Endodermal cell (in vitro differentiated cells): ENCODE data around the gene ZFP64. TPM values are rescaled to one million over a fixed set of nuclear protein-coding genes. Genes with fewer than 3 reads are reported as not detected.
A peak's percentile ranks its signal among the peaks of the same experiment; 100 is the strongest.

ENCODE experiments used
- DNase-seq: peaks from one replicate; pipeline ENCODE4 v3.0.0-alpha.2; 2017
- H3K27ac ChIP-seq: 2 replicates; pipeline ENCODE4 v1.5.1; 2013; ENCODE audit warnings: mild to moderate bottlenecking, low read depth, low read length, moderate library complexity
- H3K27me3 ChIP-seq: 2 replicates; pipeline ENCODE4 v1.6.1; 2013; ENCODE audit warnings: mild to moderate bottlenecking, low read length, moderate library complexity; ENCODE audit not compliant: insufficient read depth, control insufficient read depth, poor library complexity, severe bottlenecking
- H3K36me3 ChIP-seq: 2 replicates; pipeline ENCODE4 v1.7.0; 2013; ENCODE audit warnings: mild to moderate bottlenecking, low read length, moderate library complexity; ENCODE audit not compliant: control insufficient read depth, insufficient read depth
- H3K4me1 ChIP-seq: one replicate; pipeline ENCODE4 v1.7.0; 2013; ENCODE audit warnings: low read length; ENCODE audit not compliant: control insufficient read depth, insufficient read depth
- H3K4me3 ChIP-seq: 2 replicates; pipeline ENCODE4 v1.5.1; 2013; ENCODE audit warnings: mild to moderate bottlenecking, low read length, moderate library complexity
- H3K9ac ChIP-seq: 2 replicates; pipeline ENCODE4 v1.6.1; 2013; ENCODE audit warnings: mild to moderate bottlenecking, low read length, moderate library complexity; ENCODE audit not compliant: poor library complexity, severe bottlenecking; ENCODE audit errors: extremely low read depth
- H3K9me3 ChIP-seq: 2 replicates; pipeline ENCODE4 v1.6.1; 2013; ENCODE audit warnings: mild to moderate bottlenecking, low read length, moderate library complexity; ENCODE audit not compliant: control insufficient read depth
- H3K27ac Mint-ChIP-seq: 2 replicates; pipeline ENCODE4 v1.8.0; 2020; ENCODE audit warnings: mixed read lengths
- H3K27me3 Mint-ChIP-seq: 2 replicates; pipeline ENCODE4 v1.8.0; 2021; ENCODE audit warnings: mild to moderate bottlenecking, mixed read lengths; ENCODE audit not compliant: insufficient read depth
- H3K36me3 Mint-ChIP-seq: 2 replicates; pipeline ENCODE4 v1.8.0; 2020; ENCODE audit warnings: low read depth, mixed read lengths
- H3K4me1 Mint-ChIP-seq: 2 replicates; pipeline ENCODE4 v1.8.0; 2020; ENCODE audit warnings: mixed read lengths
- H3K4me3 Mint-ChIP-seq: 2 replicates; pipeline ENCODE4 v1.8.0; 2020; ENCODE audit warnings: mild to moderate bottlenecking, moderate library complexity, mixed read lengths
- H3K9me3 Mint-ChIP-seq: 2 replicates; pipeline ENCODE4 v1.8.0; 2020; ENCODE audit warnings: mild to moderate bottlenecking, mixed read lengths
- CTCF ChIP-seq: fragments of 200-600 bp; sonication (generic); conservative IDR thresholded peaks from 2 replicates; pipeline ENCODE4 v1.5.0; 2021; ENCODE audit warnings: antibody characterized with exemption, mild to moderate bottlenecking
- WGBS, 2 experiments: methylation state at CpG; one replicate each; pipeline versions ENCODE4 v1.1.5 to v1.1.7; 2013; ENCODE audit warnings: missing lambda C conversion rate in 2 of 2, mixed read lengths in 1 of 2; ENCODE audit not compliant: insufficient coverage in 1 of 2, insufficient read length in 1 of 2; 5-methylcytosine and 5-hydroxymethylcytosine counted together
- total RNA-seq, 2 donors: library from RNA; stranded (reverse); fragmentation: NEBNext Ultra II Directional in 1 of 2; extraction: Animal tissue kit (Norgen Biotek cat#: 25700) in 1 of 2; gene quantifications; 2 replicates in 1 of 2; 3 replicates in 1 of 2; pipeline ENCODE4 v1.2.1, GENCODE V29; 2021

The ZFP64 gene
- total RNA-seq, 2 donors from 2014 or later, result 24.4 to 32.6 TPM

- Mint-ChIP-seq H3K4me1 (peaks cover 11% of the 10 kb centered on the region), H3K27me3 (no peaks in the 10 kb centered on the region), H3K36me3 (peaks cover 53% of the 10 kb centered on the region), H3K27ac (no peak overlapping the region), H3K9me3 (no peaks in the 10 kb centered on the region), H3K4me3 (no peak overlapping the region)
- 91 to 92% methylated on average over 4 to 5 of the region's 5 CpGs for WGBS, 2 experiments
- no peak for DNase-seq
- no peak for TF ChIP-seq CTCF
- no peak overlapping the region for H3K27ac ChIP-seq
- H3K4me3 ChIP-seq, result no peak overlapping the region
- H3K4me1 ChIP-seq, result peaks cover 2% of the 10 kb centered on the region
- H3K27me3 ChIP-seq, result no peaks in the 10 kb centered on the region
- no peak overlapping the region for H3K9ac ChIP-seq
- peaks cover 48% of the 10 kb centered on the region for H3K36me3 ChIP-seq
- H3K9me3 ChIP-seq, result no peaks in the 10 kb centered on the region
Observed at GRCh38 chr20:52180180-52180840, 11.3 kb downstream of the ZFP64 start.

- TF ChIP-seq CTCF, result no peak
- H3K27me3 ChIP-seq, result no peaks in the 10 kb centered on the region
- peaks cover 49% of the 10 kb centered on the region for H3K36me3 Mint-ChIP-seq
- H3K27ac Mint-ChIP-seq, result no peak overlapping the region
- no peaks in the 10 kb centered on the region for H3K9me3 ChIP-seq
- 73 to 77% methylated on average over 2 to 4 of the region's 4 CpGs for WGBS, 2 experiments
- H3K4me1 ChIP-seq, result peaks cover 2% of the 10 kb centered on the region
- H3K4me3 ChIP-seq, result no peak overlapping the region
- H3K4me1 Mint-ChIP-seq, result peaks cover 11% of the 10 kb centered on the region
- no peak overlapping the region for H3K4me3 Mint-ChIP-seq
- no peak overlapping the region for H3K9ac ChIP-seq
- H3K9me3 Mint-ChIP-seq, result no peaks in the 10 kb centered on the region
- H3K27me3 Mint-ChIP-seq, result no peaks in the 10 kb centered on the region
- peaks cover 47% of the 10 kb centered on the region for H3K36me3 ChIP-seq
- no peak overlapping the region for H3K27ac ChIP-seq
- no peak for DNase-seq
Observed at GRCh38 chr20:52179331-52180179, 12.0 kb downstream of the ZFP64 start.

GRCh38 chr20:52178691-52179090, 12.9 kb downstream of the ZFP64 start:
- no peaks in the 10 kb centered on the region for H3K27me3 Mint-ChIP-seq
- 71 to 84% methylated on average over 3 of the region's 3 CpGs for WGBS, 2 experiments
- Histone ChIP-seq H3K36me3 (peaks cover 43% of the 10 kb centered on the region), H3K4me3 (no peak overlapping the region), H3K4me1 (peaks cover 2% of the 10 kb centered on the region), H3K27ac (no peak overlapping the region), H3K9ac (no peak overlapping the region), H3K27me3 (no peaks in the 10 kb centered on the region), H3K9me3 (no peaks in the 10 kb centered on the region)
- H3K27ac Mint-ChIP-seq, result no peak overlapping the region
- H3K9me3 Mint-ChIP-seq, result no peaks in the 10 kb centered on the region
- peaks cover 42% of the 10 kb centered on the region for H3K36me3 Mint-ChIP-seq
- TF ChIP-seq CTCF, result no peak
- no peak overlapping the region for H3K4me3 Mint-ChIP-seq
- DNase-seq, result peak; percentile 65
- peaks cover 11% of the 10 kb centered on the region for H3K4me1 Mint-ChIP-seq
